ENCODE results near the gene STAG1.

Gene STAG1

GRCh38 chr3:136409549-136409948, 342.6 kb downstream of the STAG1 start:
- TF ChIP-seq, protein P1, sequence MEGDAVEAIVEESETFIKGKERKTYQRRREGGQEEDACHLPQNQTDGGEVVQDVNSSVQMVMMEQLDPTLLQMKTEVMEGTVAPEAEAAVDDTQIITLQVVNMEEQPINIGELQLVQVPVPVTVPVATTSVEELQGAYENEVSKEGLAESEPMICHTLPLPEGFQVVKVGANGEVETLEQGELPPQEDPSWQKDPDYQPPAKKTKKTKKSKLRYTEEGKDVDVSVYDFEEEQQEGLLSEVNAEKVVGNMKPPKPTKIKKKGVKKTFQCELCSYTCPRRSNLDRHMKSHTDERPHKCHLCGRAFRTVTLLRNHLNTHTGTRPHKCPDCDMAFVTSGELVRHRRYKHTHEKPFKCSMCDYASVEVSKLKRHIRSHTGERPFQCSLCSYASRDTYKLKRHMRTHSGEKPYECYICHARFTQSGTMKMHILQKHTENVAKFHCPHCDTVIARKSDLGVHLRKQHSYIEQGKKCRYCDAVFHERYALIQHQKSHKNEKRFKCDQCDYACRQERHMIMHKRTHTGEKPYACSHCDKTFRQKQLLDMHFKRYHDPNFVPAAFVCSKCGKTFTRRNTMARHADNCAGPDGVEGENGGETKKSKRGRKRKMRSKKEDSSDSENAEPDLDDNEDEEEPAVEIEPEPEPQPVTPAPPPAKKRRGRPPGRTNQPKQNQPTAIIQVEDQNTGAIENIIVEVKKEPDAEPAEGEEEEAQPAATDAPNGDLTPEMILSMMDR (IDR thresholded peaks at IDR 0.05; ENCODE audit: insufficient read depth, missing control alignments): no peak
- DNase-seq (ENCODE audit: insufficient read length, low spot score) (no peak), FAIRE-seq (no peak)

DNA sequence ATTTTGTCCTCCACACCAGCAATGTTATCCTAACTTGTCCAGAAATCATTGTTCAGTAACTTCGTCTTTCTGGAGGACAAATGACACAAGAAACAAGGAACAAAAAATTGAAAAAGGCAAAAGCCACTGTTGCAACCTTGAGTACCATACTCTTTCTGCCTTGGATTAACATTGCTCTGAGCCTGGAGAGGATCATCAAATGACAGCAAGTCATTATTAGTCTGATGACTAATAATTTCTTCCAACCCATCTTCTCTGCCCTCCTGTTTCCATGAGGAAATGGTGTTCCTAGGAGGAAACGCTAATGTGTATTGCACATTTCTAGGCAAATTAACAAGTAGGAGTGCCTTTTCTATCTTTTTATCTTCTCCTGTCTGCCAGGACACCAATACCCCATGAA, 348.1 kb downstream of the STAG1 start:
- TF ChIP-seq, protein P1 (IDR thresholded peaks at IDR 0.05; ENCODE audit: insufficient read depth, missing control alignments): no peak
- FAIRE-seq: no peak

GRCh38 chr3:136396916-136397315, 355.3 kb downstream of the STAG1 start:
- TF ChIP-seq, protein P1 (IDR thresholded peaks at IDR 0.05; ENCODE audit: insufficient read depth, missing control alignments): no peak
- no peak for DNase-seq (ENCODE audit: insufficient read length, low spot score)
- peak; percentile 58 for FAIRE-seq

More for the DNA sequence above, 348.1 kb downstream of the STAG1 start:
- DNase-seq (ENCODE audit: insufficient read length, low spot score): no peak

DNA sequence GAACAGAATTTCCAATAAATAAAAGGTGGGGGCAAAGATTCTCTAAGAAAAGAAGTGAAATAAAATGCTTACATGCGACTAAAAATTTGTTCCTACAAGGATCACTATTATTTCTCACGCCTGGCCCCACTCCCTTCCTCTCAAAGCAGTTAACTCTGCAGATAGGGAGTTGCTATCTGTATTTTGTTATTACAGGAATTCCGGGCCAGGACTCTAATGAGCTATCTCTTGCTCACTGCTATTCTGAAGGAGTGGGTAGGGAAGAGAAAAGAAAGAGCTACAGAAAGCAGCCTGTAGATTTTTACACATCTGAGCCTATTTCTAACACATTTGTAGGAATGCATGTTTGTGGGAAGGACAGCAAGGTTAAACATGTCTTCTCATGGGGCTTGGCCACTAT, 361.6 kb downstream of the STAG1 start:
- DNase-seq (ENCODE audit: insufficient read length, low spot score): no peak
- TF ChIP-seq, protein P1 (IDR thresholded peaks at IDR 0.05; ENCODE audit: insufficient read depth, missing control alignments): no peak
- no peak for FAIRE-seq

DNA sequence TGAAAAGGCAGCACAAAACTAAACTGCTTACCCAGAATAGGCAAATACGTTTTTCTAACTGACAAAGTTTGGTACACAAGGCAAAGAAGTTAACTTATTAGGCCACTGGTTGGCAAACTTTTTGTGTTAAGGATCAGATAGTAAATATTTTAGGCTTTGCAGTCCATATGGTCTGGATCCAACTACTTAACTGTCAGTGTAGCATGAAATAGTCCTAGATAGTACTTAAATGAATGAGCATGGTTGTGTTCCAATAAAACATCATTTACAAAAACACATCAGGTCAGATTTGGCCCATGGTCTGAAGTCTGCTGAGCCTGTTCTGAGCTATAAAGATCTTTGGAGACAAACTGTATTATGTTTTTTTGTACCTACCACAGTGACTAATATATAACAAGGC, 365.1 kb downstream of the STAG1 start:
- peak; percentile 88 for FAIRE-seq

DNA sequence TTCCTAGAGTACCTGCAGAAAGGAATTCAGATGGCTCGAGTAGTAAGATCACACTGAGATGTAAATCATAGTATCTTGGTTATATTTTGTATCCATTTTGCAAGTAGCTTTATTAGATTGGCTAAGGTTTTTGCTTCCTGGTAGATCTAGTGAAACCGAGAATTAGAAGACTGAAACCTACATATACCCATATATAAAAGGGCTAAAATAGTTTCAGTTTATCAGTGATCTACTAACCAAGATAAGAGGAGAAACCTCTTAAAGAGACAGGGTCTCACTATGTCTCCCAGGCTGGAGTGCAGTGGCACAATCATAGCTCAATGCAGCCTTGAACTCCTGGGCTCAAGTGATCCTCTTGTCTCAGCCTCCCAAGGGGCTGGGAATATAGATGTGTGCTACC, 366.7 kb downstream of the STAG1 start:
- DNase-seq (ENCODE audit: insufficient read length, low spot score): no peak
- TF ChIP-seq, protein P1 (IDR thresholded peaks at IDR 0.05; ENCODE audit: insufficient read depth, missing control alignments): no peak

More for the DNA sequence above, 365.1 kb downstream of the STAG1 start:
- no peak for DNase-seq (ENCODE audit: insufficient read length, low spot score)
- TF ChIP-seq, protein P1 (IDR thresholded peaks at IDR 0.05; ENCODE audit: insufficient read depth, missing control alignments): no peak

DNA sequence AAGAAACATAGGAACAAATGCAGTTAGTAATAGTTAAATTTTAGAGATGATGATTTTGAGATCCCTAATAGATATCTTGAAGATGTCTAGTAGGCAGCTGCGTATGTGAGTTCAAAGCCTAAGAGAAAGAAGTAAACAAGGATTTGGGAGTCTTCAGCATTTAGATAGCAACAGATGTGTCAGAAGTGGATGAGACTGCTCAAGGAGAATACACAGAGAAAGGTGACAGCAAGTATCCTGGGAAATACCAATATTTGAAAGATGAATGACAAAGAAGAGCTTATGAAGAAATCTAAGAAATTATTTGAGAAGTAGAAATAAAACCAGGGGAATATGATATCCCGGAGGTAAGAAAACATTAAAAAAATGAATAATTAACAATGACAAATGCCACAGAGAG, 371.1 kb downstream of the STAG1 start:
- FAIRE-seq (no peak), DNase-seq (ENCODE audit: insufficient read length, low spot score) (no peak)
- TF ChIP-seq, protein P1 (IDR thresholded peaks at IDR 0.05; ENCODE audit: insufficient read depth, missing control alignments): no peak

More for the DNA sequence above, 366.7 kb downstream of the STAG1 start:
- FAIRE-seq: no peak

All from D721Med (cell line).